D721Med (cell line): Measurements from ENCODE around the gene UGT1A6.

Source experiments
- DNase-seq: peaks from one replicate; pipeline ENCODE4 v3.0.0; 2011; ENCODE audit warnings: low spot score; ENCODE audit not compliant: insufficient read length
- FAIRE-seq: peaks from 2 replicates; lab custom pipeline; 2011; peaks lifted over from hg19 to GRCh38; lab: Jason Lieb, UNC
- TF ChIP-seq, protein P1 (sequence below): IDR thresholded peaks from 2 replicates; pipeline ENCODE4 v1.5.1; 2012; ENCODE audit warnings: mild to moderate bottlenecking, control low read depth; ENCODE audit not compliant: insufficient read depth; ENCODE audit errors: missing control alignments

The UGT1A6 gene

DNA sequence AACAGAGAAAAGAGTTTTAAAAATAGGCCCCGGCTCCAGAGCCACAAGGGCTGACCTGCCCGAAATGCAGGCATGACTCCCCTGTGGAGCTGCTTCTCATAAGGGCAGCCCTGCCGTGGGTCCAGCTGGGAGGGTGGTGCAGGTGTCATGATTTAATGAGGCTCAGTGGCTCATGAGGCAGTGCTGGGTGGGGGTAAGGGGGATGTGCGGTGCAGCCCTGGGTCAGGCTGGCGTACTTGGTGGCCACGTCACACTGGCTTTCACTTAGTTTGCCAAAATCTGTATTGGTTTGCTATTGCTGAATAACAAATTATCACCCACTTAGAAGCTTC, 128.1 kb downstream of the UGT1A6 start:
- FAIRE-seq = no peak
- TF ChIP-seq, protein P1, sequence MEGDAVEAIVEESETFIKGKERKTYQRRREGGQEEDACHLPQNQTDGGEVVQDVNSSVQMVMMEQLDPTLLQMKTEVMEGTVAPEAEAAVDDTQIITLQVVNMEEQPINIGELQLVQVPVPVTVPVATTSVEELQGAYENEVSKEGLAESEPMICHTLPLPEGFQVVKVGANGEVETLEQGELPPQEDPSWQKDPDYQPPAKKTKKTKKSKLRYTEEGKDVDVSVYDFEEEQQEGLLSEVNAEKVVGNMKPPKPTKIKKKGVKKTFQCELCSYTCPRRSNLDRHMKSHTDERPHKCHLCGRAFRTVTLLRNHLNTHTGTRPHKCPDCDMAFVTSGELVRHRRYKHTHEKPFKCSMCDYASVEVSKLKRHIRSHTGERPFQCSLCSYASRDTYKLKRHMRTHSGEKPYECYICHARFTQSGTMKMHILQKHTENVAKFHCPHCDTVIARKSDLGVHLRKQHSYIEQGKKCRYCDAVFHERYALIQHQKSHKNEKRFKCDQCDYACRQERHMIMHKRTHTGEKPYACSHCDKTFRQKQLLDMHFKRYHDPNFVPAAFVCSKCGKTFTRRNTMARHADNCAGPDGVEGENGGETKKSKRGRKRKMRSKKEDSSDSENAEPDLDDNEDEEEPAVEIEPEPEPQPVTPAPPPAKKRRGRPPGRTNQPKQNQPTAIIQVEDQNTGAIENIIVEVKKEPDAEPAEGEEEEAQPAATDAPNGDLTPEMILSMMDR = no peak
- no peak for DNase-seq

DNA sequence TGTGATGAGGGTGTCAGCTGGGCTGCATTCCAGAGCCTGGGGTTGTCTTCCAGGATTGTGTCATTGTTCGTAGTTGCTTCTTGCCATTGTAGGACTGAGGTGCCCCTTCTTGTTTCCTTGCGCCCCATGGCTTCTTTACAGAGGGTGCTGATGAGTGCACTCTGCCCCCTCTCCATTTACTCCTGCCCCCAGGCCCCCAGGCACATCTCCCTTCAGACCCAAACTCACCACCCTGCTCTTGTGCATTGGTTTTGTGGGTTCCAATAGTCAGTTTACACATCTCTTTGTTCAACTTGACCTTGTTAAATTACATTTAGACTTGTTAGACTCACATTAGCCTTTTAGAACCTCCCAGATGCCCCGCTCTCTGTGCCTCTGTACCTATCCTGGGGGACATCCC, 128.5 kb downstream of the UGT1A6 start:
- TF ChIP-seq, protein P1 = no peak
- DNase-seq (no peak), FAIRE-seq (no peak)

DNA sequence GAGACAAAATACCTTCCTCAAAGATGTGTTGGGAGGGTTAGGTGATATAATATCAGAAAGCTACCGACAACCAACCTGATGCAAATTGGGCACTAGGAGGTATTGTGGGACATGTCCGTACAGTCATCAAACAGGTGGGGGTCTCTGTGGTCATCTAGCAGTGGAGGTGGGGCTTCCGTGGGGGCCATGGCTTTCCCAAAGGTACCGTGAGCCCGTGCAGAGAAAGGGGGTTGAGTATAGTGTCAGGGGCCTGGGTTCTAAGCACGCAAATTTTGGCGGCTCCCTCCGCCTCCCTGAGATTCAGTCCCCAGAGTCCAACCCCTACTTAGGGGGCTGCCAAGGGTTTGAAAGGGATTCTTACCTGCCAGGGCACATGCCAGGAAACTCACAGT, 129.0 kb downstream of the UGT1A6 start:
- TF ChIP-seq, protein P1 = no peak
- no peak for DNase-seq
- no peak for FAIRE-seq

DNA sequence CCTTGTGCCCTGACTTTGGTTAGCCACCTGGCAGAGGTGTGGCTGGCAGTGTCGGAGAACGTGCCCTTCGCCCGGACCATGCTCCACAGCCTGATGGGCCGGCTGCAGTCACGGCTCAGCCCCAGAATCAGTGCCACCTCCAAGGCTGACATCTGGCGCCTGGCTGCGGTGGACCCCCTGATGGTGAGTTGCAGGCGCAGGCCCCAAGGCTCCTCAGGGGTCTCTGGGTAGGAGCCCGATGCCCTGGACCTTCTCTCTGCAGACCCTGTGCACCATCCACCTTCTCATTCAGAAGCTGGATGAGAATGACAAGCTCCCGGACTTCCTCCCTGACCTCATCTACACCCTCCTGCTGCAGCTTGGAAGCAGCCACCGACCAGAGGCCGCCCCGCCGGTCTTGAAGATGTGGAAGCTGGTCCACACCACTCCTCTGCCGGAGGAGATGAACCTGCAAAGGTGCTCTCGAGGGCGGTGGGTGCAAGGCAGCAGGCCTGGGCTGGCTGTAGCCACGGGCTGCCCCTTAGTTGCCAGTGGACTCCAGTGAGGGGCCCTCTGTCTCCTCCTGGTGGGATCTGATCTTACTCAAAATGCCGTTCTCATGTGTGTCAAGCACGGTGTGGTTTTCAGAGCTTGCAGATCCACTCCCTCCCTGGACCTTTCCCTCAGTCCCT, 129.5 kb downstream of the UGT1A6 start:
- TF ChIP-seq, protein P1 = no peak
- DNase-seq = no peak
- no peak for FAIRE-seq
